Left lobe of liver (tissue), 2 donors: ENCODE results near the gene ALG14. TPM values are rescaled to one million over a fixed set of nuclear protein-coding genes. Genes with fewer than 3 reads are reported as not detected.
"Not testable (repeated sequence)": the region's sequence is repeated elsewhere in the genome, so short reads cannot be mapped to it uniquely, and the experiment has no call there.

Source experiments
- ATAC-seq: fragments of 200-7000 bp; cut with Tn5 transposase; one replicate; pipeline ENCODE4 v1.9.1; 2020; ENCODE audit warnings: mild to moderate bottlenecking, moderate library complexity
- DNase-seq: peaks from one replicate; pipeline ENCODE4 v3.0.0-alpha.2; 2020; ENCODE audit warnings: low spot score
- total RNA-seq: library from RNA; stranded (reverse); gene quantifications from one replicate; pipeline ENCODE4 v1.2.1, GENCODE V29; 2021
- donor health status: DM: no; HTN: no; CAD: no; lungs with moderate emphysema.
- donor health status: DM: no; HTN: yes; CAD: no.

Gene ALG14
- total RNA-seq, 1 donor from 2014 or later = 5.4 TPM

DNA sequence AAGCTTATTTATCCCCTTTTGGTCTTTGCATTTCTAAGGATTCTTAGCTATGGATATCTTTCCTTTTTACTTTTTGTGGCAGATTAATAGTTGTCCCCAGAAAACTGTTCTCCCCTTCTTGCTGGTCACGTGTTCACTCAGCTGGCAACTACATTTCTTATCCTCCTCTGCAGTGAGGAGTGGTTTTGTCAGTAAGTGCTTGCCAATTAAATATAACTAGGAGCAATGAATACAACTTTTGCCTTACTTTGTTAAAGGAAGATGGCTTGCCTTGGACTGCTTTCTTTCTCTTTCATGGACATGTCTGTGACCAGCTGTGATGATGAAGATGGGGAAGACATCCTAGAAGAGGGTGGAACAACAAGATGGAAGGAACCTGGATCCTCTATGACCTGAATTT is 15.6 kb upstream of the ALG14 start:
- DNase-seq = no peak
- ATAC-seq = no peak

DNA sequence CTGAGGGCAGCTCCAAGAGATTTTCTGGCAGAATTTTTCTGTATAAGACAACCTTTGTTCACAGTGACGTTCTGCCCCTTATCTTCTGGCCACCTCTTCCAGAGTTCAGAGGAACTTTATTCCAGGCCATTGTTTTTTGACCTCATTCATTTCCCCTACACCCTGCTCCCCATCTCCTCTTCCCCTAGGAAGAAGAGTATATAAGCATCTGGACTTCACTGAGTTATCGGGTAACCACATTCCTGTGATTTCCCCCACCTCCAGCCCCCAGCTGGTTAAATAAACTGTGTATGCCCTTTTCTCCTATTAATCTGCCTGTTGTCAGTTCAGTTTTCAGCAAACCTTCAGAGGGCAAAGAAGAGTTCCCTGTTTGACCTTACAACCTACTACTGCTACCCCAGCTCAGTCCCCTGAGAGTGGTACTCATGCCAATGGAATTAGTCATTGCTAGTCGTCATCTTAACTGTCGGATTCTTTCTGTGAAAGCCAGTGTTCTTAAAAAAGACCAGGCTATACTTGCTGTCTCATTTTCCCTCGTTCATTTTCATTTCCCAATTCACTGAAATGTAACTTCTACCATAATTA is 14.3 kb upstream of the ALG14 start:
- ATAC-seq (peak; percentile 87), DNase-seq (no peak)

DNA sequence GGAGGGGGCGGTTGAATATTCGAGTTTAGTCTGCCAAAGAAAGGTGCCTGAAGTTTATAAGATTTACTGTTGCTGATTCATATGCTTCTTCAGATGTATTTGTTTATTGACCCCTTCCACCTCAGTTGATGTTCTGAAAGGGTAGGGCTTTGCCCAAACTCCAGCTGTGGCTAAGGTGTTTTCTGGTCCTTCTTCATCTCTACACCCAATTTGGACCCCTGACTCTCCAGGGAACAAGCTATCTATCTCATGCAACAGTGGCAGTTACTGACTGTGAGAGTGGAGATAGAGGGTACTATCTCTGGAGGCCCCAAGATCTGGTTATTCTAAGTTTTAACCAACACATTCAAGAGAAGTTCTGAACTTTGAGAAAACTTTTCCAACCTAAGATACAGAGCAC is 12.6 kb upstream of the ALG14 start:
- ATAC-seq = no peak
- no peak for DNase-seq

DNA sequence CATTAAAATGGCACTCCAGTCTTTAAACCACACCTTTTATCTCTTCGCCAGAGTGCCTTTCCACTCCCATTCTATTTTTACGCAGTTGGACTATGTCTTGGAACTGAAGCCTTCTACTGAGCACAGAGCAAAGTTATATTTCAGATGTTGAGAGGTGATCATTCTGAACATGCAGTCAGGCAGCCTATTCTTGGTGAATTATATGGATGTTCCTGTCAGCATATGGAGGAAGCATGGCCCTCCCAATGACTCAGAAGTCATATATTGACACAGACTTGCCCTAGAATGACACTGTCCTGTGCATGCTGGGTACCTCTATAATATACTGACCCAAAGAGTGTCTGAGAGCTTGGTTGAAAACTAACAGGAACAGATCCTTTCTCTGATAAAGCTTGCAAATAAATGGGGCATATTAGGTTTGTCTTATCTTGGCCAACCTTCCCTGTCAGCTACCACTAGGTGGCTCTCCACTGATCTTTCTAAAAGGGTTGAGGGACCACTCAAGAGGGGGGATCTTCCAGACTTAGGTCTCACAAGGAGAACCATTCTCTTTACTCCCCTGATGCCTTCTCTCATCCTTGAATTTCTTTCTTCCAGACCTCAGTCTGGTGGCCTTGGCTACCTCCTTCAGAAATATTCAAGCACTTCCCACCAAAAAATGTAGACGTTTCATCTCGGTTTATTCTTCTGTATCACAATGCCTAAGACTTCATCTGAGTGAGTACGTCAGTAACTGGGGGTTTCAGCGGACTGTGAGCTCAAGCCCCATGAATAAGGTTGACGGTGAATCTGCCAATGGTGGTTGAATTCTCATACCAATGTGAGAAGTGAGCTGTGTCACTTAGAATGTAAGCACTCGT is 11.8 kb upstream of the ALG14 start:
- DNase-seq (no peak), ATAC-seq (peak; percentile 73)

DNA sequence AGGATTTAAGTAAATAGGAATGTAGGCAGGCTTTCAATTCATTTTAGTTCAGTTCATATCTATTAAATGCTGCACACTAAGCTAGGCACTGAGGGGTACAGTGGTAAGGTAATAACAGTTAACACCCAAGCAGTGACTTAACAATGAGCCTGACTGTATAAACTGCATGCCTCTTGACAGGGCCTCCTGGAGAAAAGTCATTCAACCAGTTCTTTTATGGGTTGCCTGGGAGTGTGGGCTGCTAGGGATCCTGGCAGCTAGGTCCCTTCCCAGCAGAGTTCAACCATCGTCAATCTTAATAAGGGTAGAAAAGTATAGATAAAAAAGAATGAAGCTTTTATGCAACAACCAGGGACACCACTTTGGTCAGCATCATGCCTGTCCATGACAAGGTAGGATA is 8.1 kb upstream of the ALG14 start:
- DNase-seq (no peak), ATAC-seq (no peak)

DNA sequence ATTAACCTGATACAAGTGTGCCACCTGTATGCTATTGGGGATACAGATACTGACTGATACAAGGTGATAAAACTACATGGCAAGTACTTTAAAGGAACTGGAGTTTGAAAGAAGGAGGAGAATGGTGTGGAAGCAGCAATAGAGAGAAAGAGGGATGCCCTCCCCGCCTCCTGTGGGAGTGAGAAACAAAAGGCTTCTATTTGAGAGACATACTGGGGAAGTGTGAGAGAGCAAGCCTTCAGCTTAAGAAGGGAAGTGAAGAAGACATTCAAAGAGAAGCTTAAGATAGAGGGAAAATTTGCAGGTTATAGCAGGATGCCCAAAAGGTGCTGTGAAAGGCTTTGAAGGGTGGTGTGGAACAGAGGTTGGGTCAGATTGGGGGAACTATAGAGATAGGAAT is 7.7 kb upstream of the ALG14 start:
- ATAC-seq = no peak
- DNase-seq = no peak

DNA sequence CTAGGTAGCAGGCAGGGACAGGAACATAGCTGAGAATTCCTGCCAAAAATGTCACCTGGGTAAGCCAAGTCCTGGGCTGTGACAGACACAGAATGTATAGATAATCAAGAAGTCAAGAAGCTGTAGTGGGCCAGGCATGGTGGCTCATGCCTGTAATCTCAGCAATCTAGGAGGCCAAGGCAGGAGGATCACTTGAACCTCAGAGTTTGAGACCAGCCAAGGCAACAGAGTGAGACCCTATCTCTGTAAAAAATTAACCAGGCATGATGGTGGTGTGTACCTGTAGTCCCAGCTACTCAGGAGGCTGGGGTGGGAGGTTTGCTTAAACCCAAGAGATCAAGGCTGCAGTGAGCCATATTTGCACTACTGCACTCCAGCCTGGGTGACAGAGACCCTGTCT is 3.3 kb upstream of the ALG14 start:
- DNase-seq (no peak), ATAC-seq (no peak)

DNA sequence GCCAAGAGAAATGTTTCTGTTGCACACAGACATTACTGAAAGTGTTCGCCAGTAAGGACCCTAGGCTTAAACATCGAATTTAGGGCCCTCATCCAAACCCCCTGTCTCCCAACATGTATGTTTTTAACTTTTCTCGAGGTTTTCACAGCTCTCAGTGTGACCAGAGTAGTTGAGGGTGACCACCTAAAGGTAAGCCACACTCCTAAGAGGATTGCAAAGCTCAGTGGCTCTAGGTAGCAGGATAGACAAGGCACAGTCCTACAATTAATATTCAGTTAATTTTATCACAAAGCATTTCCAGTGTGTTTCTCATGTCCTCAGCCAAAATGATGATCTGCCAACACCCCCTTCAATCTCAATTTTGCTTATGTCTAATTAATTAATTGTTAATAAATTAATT is 695 bp upstream of the ALG14 start:
- no peak for ATAC-seq
- no peak for DNase-seq

DNA sequence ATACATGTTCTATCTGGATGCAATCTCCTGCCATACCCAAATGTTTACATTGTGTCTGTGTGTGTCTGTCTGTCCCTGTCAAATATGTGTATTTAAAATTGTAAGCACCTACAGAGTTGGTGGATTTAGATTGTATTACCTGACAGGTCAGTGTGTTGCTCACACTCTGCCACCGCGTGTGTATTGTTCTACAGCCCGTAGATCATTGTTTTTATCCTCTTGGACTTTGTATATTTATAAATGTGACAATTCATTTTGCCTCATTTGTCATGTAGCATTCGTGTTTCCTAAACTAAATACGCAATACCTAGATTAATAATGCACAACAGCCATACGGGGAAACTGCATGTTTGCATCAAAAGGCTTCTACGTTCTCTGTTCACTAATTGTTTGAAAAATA is 634 bp downstream of the ALG14 start:
- DNase-seq (no peak), ATAC-seq (peak; percentile 10)

DNA sequence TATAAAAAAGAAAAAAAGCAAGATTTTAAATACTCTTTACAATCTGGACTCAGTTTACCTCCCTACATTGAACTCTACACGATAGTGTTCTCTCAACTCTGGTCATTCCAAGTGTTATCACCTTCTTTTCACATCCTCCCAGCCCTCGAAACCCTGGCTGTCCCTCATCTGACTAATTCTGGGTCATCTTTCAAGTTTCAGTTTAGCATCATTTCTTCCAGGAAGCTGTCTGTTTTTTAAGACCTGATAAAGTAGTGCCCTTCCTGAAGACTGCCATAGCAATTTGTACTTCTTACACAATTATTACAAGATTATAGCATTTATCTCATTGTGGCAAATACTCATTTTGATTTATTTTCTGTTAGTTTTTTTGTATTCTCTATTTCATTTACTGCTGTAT is 1.2 kb downstream of the ALG14 start:
- no peak for ATAC-seq
- DNase-seq = no peak

DNA sequence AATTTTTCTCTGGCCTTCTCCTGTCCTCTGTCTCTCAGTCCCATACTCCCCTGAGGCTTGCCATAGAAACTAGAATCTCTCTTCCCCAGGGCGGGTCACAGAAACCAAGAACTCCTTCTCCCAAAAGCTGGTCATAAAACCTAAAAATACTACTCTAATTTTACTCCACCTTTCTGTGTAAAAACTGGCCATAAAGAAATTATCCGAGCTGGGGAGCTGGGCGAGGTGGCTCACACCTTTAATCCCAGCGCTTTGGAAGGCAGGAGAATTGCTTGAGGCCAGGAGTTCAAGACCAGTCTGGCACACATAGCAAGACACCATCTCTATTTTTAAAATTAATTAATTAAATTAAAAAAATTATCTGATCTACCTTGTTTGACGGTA is 3.0 kb downstream of the ALG14 start:
- DNase-seq (no peak), ATAC-seq (no peak)

DNA sequence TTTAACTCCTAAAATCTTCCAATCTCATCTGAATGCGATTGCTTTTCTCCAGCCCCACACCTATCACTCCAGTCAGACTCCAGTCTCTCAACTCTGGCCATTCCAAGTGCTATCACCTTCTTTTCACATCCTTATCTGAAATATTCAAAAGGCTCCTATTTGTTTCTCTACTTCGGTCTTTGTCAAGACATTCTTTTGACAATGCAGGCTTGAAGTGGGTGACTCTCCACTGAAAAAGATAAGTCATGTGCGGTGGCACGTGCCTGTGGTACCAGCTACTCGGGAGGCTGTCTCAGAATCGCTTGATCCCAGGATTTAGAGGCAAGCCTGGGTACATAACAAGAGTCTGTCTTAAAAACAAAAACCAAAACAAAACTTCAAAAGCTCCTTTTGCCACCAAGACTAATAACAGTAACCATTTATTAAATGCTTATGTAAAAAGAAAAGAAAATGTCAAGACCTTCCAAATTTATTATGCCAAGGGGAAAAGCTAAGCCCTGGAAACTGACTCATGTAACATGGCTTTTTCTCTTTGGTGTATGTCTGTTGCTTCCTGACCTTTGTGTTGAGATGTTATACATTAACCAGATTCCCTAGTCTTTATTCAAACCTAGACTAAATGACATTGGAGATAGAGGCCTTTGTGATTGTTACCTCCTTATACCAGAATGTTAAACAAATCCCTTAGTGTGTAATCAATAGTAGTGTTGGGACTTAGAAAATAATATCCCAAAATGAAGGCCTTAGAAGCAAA is 3.6 kb downstream of the ALG14 start:
- ATAC-seq = peak; percentile 48

DNA sequence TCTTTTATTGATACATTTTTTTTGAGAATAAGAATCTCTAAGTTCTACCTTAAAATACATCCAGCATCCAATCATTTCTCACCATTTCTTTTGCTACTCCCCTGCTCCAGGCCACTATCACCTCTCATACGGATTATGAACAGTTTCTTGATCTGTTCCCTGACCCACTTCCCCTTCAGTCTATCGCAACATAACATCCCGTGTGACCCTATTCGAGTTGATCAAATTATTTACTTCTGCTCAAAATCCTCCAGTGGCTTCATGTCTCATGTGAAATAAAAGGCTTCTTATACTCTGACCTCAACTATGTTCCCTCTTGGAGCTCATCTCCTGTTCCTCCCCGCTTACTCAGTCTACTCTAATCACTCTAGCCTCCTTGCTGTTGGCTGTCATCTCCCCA is 5.2 kb downstream of the ALG14 start:
- DNase-seq (no peak), ATAC-seq (no peak)

More for the DNA sequence above, 3.6 kb downstream of the ALG14 start:
- DNase-seq = no peak

DNA sequence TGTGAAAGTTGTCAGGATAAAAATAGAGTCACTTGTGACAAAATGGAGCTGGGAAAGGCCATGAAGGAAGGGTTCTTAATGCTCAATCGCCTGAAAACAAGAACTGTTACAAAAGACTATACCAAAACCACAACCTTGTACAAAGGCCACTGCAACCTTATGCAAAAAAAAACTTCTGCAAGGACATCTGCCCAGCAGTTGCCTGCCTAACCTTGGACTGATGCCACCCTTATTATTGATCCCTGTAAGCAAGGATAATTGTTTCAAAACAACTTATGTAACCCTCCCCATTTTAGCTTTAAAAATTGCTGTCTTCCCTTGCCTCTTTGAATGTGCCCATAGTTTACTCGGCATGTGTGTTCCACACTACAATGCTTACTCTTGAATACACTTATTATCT is 5.7 kb downstream of the ALG14 start:
- DNase-seq = peak; percentile 54
- peak; percentile 64 for ATAC-seq

DNA sequence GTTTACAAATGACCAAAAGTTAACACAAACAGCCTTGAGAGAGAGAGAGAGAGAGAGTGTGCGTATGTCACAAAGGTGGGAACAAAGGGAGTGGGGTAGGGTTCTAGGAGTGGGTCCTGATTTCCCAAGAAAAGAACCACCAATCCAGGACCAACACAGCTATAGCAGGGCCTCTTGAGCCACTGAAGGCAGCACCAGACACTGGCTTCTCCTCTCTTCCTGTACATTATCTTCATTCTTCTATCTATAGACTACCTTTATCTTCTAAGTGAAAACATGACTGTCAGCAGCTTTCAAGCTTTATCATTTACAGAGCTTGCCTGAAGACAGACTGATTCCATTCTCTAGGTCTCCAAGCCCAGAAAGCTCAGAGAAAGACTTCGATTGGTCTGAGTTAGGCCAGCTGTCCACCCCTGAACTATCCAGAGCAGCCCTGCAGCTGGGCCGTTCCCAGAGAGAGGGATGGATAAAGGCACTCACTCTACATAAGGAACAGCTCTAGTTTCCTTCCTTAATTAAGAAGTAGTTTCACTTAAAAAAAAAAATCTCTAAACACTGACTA is 11.2 kb downstream of the ALG14 start:
- ATAC-seq = no peak

DNA sequence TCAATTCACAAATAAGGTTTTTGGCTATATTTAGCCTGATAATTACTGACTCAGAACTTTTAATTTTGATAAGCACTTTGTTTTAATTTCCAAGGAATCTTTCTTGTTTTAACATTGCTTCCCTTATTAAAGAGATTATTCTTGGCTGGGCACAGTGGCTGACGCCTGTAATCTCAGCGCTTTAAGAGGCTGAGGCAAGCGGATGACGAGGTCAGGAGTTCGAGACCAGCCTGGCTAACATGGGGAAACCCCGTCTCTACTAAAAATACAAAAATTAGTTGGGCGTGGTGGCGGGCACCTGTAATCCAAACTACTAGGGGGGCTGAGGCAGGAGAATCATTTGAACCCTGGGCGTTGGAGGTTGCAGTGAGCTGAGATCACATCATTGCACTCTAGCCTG is 13.8 kb downstream of the ALG14 start:
- ATAC-seq (no peak), DNase-seq (no peak)

More for the DNA sequence above, 11.2 kb downstream of the ALG14 start:
- DNase-seq = no peak

DNA sequence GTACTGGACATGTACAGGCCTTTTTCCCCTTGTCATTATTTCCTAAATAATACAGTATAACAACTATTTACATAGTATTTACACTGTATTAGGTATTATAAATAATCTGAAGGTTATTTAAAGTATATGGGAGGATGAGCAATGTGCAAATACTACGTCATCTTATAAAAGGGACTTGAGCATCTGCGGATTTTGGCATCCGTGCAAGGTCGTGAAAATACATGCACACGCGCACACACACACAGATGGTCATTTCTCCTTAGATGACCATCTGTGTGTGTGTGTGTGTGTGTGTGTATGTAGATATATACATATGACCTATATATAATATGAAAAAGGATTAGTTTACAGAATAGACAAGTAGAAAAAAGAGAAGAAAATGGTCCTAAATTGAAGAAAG is 15.4 kb downstream of the ALG14 start:
- ATAC-seq (no peak), DNase-seq (no peak)

DNA sequence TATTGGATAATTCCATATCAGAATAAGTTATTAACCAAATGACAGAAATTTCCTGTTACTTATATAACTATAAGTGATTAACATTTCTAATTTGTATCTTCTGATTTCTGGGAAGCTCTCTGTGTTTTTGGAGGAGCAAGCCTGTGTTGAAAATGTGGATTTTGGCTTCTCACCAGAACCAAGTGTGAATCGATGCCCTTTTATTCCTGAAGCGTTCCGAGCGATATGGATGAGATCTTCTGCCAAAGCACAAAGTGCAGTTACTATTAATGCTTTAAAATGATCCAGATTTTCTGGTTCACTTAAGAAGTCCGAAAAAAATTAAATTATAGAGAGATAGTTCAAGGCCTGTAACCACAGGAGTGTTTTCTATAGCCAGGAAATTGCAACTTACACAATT is 22.8 kb downstream of the ALG14 start:
- ATAC-seq (peak; percentile 78), DNase-seq (peak; percentile 55)

DNA sequence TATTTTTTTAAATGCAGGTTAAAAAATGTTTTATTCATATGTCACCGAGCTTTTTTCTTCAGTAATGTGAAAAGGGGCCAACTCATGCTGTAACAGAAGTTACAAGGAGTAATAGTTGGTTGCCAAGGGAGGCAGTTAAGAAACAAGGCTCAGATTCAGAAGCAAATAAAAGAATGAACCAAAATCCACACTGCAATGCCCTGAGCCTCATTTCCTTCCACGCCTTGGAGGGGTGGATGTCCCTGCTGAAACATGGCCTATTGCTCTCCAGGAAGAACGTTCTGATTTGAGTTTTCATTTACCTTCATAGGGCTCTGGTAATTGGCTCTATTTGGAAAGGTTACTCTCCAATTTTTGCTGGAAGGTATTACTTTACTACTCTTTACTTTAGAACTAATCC is 24.4 kb downstream of the ALG14 start:
- DNase-seq (no peak), ATAC-seq (peak; percentile 33)

DNA sequence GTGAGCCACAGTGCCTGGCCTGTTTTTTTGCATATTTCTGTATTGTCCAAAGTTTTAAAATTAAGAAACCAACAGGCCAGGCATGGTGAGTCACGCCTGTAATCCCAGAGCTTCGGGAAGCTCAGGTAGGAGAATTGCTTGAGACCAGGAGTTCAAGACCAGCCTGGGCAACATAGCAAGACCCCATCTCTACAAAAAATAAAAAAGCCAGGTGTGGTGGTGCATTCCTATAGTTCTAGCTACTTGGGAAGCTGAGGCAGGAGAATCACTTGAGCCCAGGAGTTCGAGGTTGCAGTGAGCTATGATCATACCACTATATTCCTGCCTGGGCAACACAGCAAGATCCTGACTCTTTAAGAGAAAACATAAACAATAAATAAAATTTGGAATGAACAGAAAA is 25.1 kb downstream of the ALG14 start:
- ATAC-seq, DNase-seq: not testable (repeated sequence)

DNA sequence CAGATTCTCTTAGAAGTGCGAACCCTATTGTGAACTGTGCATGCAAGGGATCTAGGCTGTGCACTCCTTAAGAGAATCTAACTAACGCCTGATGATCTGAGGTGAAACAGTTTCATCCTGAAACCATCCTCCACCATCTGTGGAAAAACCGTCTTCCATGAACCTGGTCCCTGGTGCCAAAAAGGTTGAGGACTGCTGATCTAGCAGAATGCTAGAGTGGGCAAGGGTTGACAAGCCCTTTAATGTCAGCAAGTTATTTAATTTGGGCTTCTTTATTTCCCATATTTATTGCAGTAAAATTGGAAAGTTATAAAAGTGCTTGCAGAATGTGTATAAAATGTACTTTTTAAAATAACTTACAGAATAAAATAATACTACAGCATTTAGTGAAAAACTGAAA is 26.4 kb downstream of the ALG14 start:
- ATAC-seq = no peak
- no peak for DNase-seq
